Glomerular visceral epithelial cell (primary cell): ENCODE results near the gene TCEAL8.

Experiments used
- DNase-seq: peaks from one replicate; pipeline ENCODE4 v3.0.0-alpha.2; 2016; ENCODE audit errors: extremely low spot score

The TCEAL8 gene

GRCh38 chrX:103214870-103215424, 40.0 kb downstream of the TCEAL8 start, which contains the start of gene BEX4:
TSS of gene BEX4 (plus strand) at chrX:103215108. CDS start at chrX:103216154, 1,046 bp downstream.
- DNase-seq, result peak; percentile 80

DNA sequence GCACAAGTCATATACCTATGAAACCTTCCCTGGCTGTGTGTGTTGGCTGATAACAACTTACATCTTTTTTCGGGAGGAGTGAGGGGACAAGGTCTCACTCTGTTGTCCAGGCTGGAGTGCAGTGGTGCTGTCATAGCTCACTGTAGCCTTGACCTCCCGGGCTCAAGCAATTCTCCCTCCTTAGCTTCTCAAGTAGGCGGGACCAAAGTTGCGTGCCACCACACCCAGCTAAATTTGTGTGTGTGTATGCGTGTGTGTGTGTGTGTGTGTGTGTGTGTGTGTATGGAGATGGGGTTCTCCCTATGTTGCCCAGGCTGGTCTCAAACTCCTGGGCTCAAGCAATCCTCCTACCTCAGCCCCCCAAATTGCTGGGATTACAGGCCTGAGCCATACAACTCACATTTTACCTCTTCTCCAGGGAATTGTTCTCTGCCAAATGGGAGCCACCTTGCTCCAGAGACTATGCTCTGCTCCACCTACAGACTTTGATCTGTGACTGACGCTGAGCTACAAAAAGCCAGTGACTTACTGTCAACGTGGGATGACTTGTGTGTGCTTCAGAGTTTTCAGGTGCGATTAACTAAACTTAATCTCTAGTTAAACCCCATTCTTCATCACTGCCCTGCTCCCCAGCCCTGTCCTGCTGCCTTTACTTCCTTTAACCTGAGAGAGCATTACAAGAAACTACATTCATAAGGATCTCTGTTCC, 42.1 kb downstream of the TCEAL8 start:
- DNase-seq, result no peak

- DNase-seq, result peak; percentile 28
Measured at GRCh38 chrX:103211012-103211715, 43.8 kb downstream of the TCEAL8 start.

GRCh38 chrX:103210056-103210455, 44.9 kb downstream of the TCEAL8 start:
- DNase-seq, result no peak
